HG03108 (cell line): Measurements from ENCODE around the gene C4B.

Source experiments
- ATAC-seq: cut with Tn5 transposase; IDR thresholded peaks from one replicate; pipeline ENCODE4 v1.9.1; 2021; ENCODE audit warnings: moderate library complexity; ENCODE audit not compliant: unreplicated experiment

The C4B gene

GRCh38 chr6:32079566-32080290, 65.1 kb downstream of the C4B start:
- no peak for ATAC-seq

GRCh38 chr6:32081168-32081990, 66.8 kb downstream of the C4B start:
- no peak for ATAC-seq

- ATAC-seq = no peak
Measured at GRCh38 chr6:32082478-32082877, 67.9 kb downstream of the C4B start.

GRCh38 chr6:32082935-32083334, 68.3 kb downstream of the C4B start:
- ATAC-seq = no peak

GRCh38 chr6:32083812-32084768, 69.5 kb downstream of the C4B start:
- no peak for ATAC-seq

GRCh38 chr6:32084780-32085179, 70.2 kb downstream of the C4B start:
- no peak for ATAC-seq
